ENCODE data around the gene CAMTA1.

CAMTA1 gene

GRCh38 chr1:7177438-7178146, 392.3 kb downstream of the CAMTA1 start:
- no peak for TF ChIP-seq CTCF (conservative IDR thresholded peaks at IDR 0.05; ENCODE audit: low read depth, low read length)
- DNase-seq (ENCODE audit: low read depth) = no peak
- no peak overlapping the region for H3K4me3 ChIP-seq (ENCODE audit: low read length)

GRCh38 chr1:7178336-7178735, 393.1 kb downstream of the CAMTA1 start:
- no peak overlapping the region for H3K4me3 ChIP-seq (ENCODE audit: low read length)
- no peak for TF ChIP-seq CTCF (conservative IDR thresholded peaks at IDR 0.05; ENCODE audit: low read depth, low read length)
- no peak for DNase-seq (ENCODE audit: low read depth)

GRCh38 chr1:7178741-7179140, 393.5 kb downstream of the CAMTA1 start:
- no peak for DNase-seq (ENCODE audit: low read depth)
- no peak overlapping the region for H3K4me3 ChIP-seq (ENCODE audit: low read length)
- no peak for TF ChIP-seq CTCF (conservative IDR thresholded peaks at IDR 0.05; ENCODE audit: low read depth, low read length)

- no peak for DNase-seq (ENCODE audit: low read depth)
- no peak for TF ChIP-seq CTCF (conservative IDR thresholded peaks at IDR 0.05; ENCODE audit: low read depth, low read length)
- H3K4me3 ChIP-seq (ENCODE audit: low read length) = no peak overlapping the region
These were observed 400.5 kb downstream of the CAMTA1 start for GRCh38 chr1:7185721-7186120.

GRCh38 chr1:7186382-7187111, 401.3 kb downstream of the CAMTA1 start:
- DNase-seq (ENCODE audit: low read depth) = no peak
- no peak overlapping the region for H3K4me3 ChIP-seq (ENCODE audit: low read length)
- peak; percentile 15 for TF ChIP-seq CTCF (conservative IDR thresholded peaks at IDR 0.05; ENCODE audit: low read depth, low read length)

- no peak for TF ChIP-seq CTCF (conservative IDR thresholded peaks at IDR 0.05; ENCODE audit: low read depth, low read length)
- no peak for DNase-seq (ENCODE audit: low read depth)
- no peak overlapping the region for H3K4me3 ChIP-seq (ENCODE audit: low read length)
These were observed 401.8 kb downstream of the CAMTA1 start for GRCh38 chr1:7187112-7187493.

- no peak overlapping the region for H3K4me3 ChIP-seq (ENCODE audit: low read length)
- TF ChIP-seq CTCF (conservative IDR thresholded peaks at IDR 0.05; ENCODE audit: low read depth, low read length) = no peak
- DNase-seq (ENCODE audit: low read depth) = no peak
These were observed 405.0 kb downstream of the CAMTA1 start for GRCh38 chr1:7190261-7190660.

All from retinal pigment epithelial cell (primary cell).